Endodermal cell (in vitro differentiated cells): ENCODE results near the gene MRPS15. TPM values are rescaled to one million over a fixed set of nuclear protein-coding genes. Genes with fewer than 3 reads are reported as not detected.

Experiments
- DNase-seq: peaks from one replicate; pipeline ENCODE4 v3.0.0-alpha.2; 2017
- H3K27ac ChIP-seq: 2 replicates; pipeline ENCODE4 v1.5.1; 2013; ENCODE audit warnings: mild to moderate bottlenecking, low read depth, low read length, moderate library complexity
- H3K27me3 ChIP-seq: 2 replicates; pipeline ENCODE4 v1.6.1; 2013; ENCODE audit warnings: mild to moderate bottlenecking, low read length, moderate library complexity; ENCODE audit not compliant: insufficient read depth, control insufficient read depth, poor library complexity, severe bottlenecking
- H3K36me3 ChIP-seq: 2 replicates; pipeline ENCODE4 v1.7.0; 2013; ENCODE audit warnings: mild to moderate bottlenecking, low read length, moderate library complexity; ENCODE audit not compliant: control insufficient read depth, insufficient read depth
- H3K4me1 ChIP-seq: one replicate; pipeline ENCODE4 v1.7.0; 2013; ENCODE audit warnings: low read length; ENCODE audit not compliant: control insufficient read depth, insufficient read depth
- H3K4me3 ChIP-seq: 2 replicates; pipeline ENCODE4 v1.5.1; 2013; ENCODE audit warnings: mild to moderate bottlenecking, low read length, moderate library complexity
- H3K9ac ChIP-seq: 2 replicates; pipeline ENCODE4 v1.6.1; 2013; ENCODE audit warnings: mild to moderate bottlenecking, low read length, moderate library complexity; ENCODE audit not compliant: poor library complexity, severe bottlenecking; ENCODE audit errors: extremely low read depth
- H3K9me3 ChIP-seq: 2 replicates; pipeline ENCODE4 v1.6.1; 2013; ENCODE audit warnings: mild to moderate bottlenecking, low read length, moderate library complexity; ENCODE audit not compliant: control insufficient read depth
- H3K27ac Mint-ChIP-seq: 2 replicates; pipeline ENCODE4 v1.8.0; 2020; ENCODE audit warnings: mixed read lengths
- H3K27me3 Mint-ChIP-seq: 2 replicates; pipeline ENCODE4 v1.8.0; 2021; ENCODE audit warnings: mild to moderate bottlenecking, mixed read lengths; ENCODE audit not compliant: insufficient read depth
- H3K36me3 Mint-ChIP-seq: 2 replicates; pipeline ENCODE4 v1.8.0; 2020; ENCODE audit warnings: low read depth, mixed read lengths
- H3K4me1 Mint-ChIP-seq: 2 replicates; pipeline ENCODE4 v1.8.0; 2020; ENCODE audit warnings: mixed read lengths
- H3K4me3 Mint-ChIP-seq: 2 replicates; pipeline ENCODE4 v1.8.0; 2020; ENCODE audit warnings: mild to moderate bottlenecking, moderate library complexity, mixed read lengths
- H3K9me3 Mint-ChIP-seq: 2 replicates; pipeline ENCODE4 v1.8.0; 2020; ENCODE audit warnings: mild to moderate bottlenecking, mixed read lengths
- WGBS, 2 experiments: methylation state at CpG; one replicate each; pipeline versions ENCODE4 v1.1.5 to v1.1.7; 2013; ENCODE audit warnings: missing lambda C conversion rate in 2 of 2, mixed read lengths in 1 of 2; ENCODE audit not compliant: insufficient coverage in 1 of 2, insufficient read length in 1 of 2; 5-methylcytosine and 5-hydroxymethylcytosine counted together
- total RNA-seq, 2 donors: library from RNA; stranded (reverse); fragmentation: NEBNext Ultra II Directional in 1 of 2; extraction: Animal tissue kit (Norgen Biotek cat#: 25700) in 1 of 2; gene quantifications; 2 replicates in 1 of 2; 3 replicates in 1 of 2; pipeline ENCODE4 v1.2.1, GENCODE V29; 2021
- TF ChIP-seq, protein P1 (sequence below): fragments of 200-600 bp; sonication (generic); conservative IDR thresholded peaks from 2 replicates; pipeline ENCODE4 v1.5.0; 2021; ENCODE audit warnings: antibody characterized with exemption, mild to moderate bottlenecking

The MRPS15 gene
- total RNA-seq, 2 donors from 2014 or later, result 107 to 111 TPM

DNA sequence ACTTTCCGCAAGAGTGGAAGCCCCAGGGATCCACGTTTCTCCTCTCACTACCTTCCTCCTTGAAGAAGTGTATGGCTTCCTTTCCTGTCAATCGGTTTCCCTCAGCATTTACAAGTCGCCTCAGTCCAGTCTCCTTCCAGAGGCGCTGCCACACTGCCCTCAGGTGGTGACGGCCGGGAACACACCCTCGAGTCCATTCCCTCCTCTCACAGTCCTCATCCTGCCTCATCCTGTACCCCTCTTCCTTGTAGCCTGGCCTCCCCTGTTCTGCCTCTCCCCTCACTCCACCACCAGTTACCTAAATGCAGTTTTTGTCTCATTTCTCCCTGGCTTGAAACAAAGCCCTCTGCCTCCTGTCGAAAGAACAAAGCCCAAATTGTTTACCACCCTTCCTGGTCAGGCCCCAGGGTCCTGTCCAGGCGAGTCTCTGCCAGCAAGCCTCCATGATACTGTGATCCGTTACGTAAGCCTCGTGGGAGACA, 43.3 kb downstream of the MRPS15 start:
- peak; percentile 98 for DNase-seq
- Histone ChIP-seq H3K4me3 (no peak overlapping the region), H3K27ac (no peak overlapping the region), H3K4me1 (no peaks in the 10 kb centered on the region), H3K27me3 (no peaks in the 10 kb centered on the region), H3K9ac (no peak overlapping the region), H3K36me3 (no peaks in the 10 kb centered on the region), H3K9me3 (no peaks in the 10 kb centered on the region)
- Mint-ChIP-seq H3K9me3 (no peaks in the 10 kb centered on the region), H3K27ac (no peak overlapping the region), H3K36me3 (peaks cover 4% of the 10 kb centered on the region), H3K4me3 (no peak overlapping the region), H3K4me1 (peaks cover 2% of the 10 kb centered on the region), H3K27me3 (no peaks in the 10 kb centered on the region)
- WGBS, 2 experiments, result 26 to 28% methylated on average over 13 of the region's 13 CpGs
- TF ChIP-seq, protein P1, sequence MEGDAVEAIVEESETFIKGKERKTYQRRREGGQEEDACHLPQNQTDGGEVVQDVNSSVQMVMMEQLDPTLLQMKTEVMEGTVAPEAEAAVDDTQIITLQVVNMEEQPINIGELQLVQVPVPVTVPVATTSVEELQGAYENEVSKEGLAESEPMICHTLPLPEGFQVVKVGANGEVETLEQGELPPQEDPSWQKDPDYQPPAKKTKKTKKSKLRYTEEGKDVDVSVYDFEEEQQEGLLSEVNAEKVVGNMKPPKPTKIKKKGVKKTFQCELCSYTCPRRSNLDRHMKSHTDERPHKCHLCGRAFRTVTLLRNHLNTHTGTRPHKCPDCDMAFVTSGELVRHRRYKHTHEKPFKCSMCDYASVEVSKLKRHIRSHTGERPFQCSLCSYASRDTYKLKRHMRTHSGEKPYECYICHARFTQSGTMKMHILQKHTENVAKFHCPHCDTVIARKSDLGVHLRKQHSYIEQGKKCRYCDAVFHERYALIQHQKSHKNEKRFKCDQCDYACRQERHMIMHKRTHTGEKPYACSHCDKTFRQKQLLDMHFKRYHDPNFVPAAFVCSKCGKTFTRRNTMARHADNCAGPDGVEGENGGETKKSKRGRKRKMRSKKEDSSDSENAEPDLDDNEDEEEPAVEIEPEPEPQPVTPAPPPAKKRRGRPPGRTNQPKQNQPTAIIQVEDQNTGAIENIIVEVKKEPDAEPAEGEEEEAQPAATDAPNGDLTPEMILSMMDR, result peak; percentile 96

DNA sequence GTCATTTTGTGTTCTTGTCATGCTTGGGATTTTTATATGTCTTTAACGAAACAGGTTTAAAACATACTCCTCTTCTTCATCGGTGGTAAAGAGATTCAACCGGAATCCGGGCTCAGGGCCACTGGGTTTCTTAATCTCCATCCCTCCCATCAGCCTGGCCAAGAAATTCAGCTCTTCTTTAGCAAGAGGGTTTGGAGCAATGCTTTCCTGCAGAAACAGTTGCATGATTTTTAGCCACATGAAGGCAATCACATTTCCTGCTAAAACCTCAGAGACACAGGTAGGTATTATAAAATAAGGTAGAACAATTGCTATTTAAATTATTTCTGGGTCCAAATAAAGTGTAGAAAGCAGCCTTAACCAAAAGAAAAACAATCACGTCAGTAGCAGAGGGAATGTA, 43.8 kb downstream of the MRPS15 start:
- Histone ChIP-seq H3K4me3 (no peak overlapping the region), H3K9ac (no peak overlapping the region), H3K4me1 (no peaks in the 10 kb centered on the region), H3K36me3 (no peaks in the 10 kb centered on the region), H3K27ac (no peak overlapping the region), H3K9me3 (no peaks in the 10 kb centered on the region), H3K27me3 (no peaks in the 10 kb centered on the region)
- peaks cover 4% of the 10 kb centered on the region for H3K36me3 Mint-ChIP-seq
- no peak overlapping the region for H3K4me3 Mint-ChIP-seq
- TF ChIP-seq, protein P1, result no peak
- H3K4me1 Mint-ChIP-seq, result peaks cover 2% of the 10 kb centered on the region
- DNase-seq, result no peak
- H3K27me3 Mint-ChIP-seq, result no peaks in the 10 kb centered on the region
- 0 to 76% methylated on average over 1 to 5 of the region's 5 CpGs for WGBS, 2 experiments
- H3K27ac Mint-ChIP-seq, result no peak overlapping the region
- H3K9me3 Mint-ChIP-seq, result no peaks in the 10 kb centered on the region

DNA sequence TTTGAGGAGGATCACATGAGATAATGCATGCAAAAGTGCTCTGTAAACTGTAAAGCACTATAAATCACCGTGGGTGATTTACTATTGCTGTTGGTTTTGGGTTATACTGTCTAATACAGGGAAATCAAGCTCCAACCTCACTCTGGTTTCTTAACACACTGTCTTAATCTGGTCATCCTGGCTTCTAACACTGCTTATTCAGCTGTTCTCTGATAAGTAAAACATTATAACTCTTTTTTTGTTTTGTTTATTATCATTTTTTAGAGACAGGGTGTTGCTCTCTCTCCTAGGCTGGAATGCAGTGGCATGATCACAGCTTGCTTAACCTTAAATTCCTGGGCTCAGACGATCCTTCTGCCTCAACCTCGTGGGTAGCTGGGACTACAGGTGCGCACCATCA, 44.6 kb downstream of the MRPS15 start:
- TF ChIP-seq, protein P1, result no peak
- H3K4me1 ChIP-seq, result no peaks in the 10 kb centered on the region

More for the DNA sequence above, 44.6 kb downstream of the MRPS15 start:
- Histone ChIP-seq H3K4me3 (no peak overlapping the region), H3K9me3 (peaks cover 4% of the 10 kb centered on the region), H3K27me3 (no peaks in the 10 kb centered on the region), H3K9ac (no peak overlapping the region), H3K27ac (no peak overlapping the region), H3K36me3 (no peaks in the 10 kb centered on the region)
- Mint-ChIP-seq H3K36me3 (peaks cover 5% of the 10 kb centered on the region), H3K27me3 (no peaks in the 10 kb centered on the region), H3K4me3 (no peak overlapping the region), H3K4me1 (peaks cover 2% of the 10 kb centered on the region), H3K27ac (no peak overlapping the region), H3K9me3 (peaks cover 1% of the 10 kb centered on the region)
- DNase-seq, result no peak
- WGBS, 2 experiments, result 79 to 90% methylated on average over 2 to 4 of the region's 4 CpGs
